ENCODE measurements around the gene JMJD7. TPM values are rescaled to one million over a fixed set of nuclear protein-coding genes. Genes with fewer than 3 reads are reported as not detected.

JMJD7 gene
- total and polyA plus RNA-seq, 2 donors (not counting 1 experiment from before 2014, with no cell fraction given): 33.4 to 43.9 TPM

GRCh38 chr15:41782371-41783282 is 45.3 kb upstream of the JMJD7 start:
- Histone ChIP-seq H3K79me2 (ENCODE audit: control insufficient read depth, insufficient read depth, low read length) (peaks cover 62% of the 10 kb centered on the region), H3K27me3 (replicated peaks in 1 of 4; ENCODE audit: control extremely low read depth in 1 of 4, control insufficient read depth in 3 of 4, insufficient read depth in 4 of 4, low read length in 3 of 4) (no peaks in the 10 kb centered on the region), H3K9ac (ENCODE audit: low read length) (no peak overlapping the region), H3K27ac (ENCODE audit: low read length in 2 of 2) (peak overlapping the region in 1 of 2 donors; percentile 60), H3K36me3 (replicated peaks in 1 of 2; ENCODE audit: control extremely low read depth in 1 of 2, control insufficient read depth in 1 of 2, extremely low read depth in 1 of 2, insufficient read depth in 2 of 2, low read length in 1 of 2) (no peaks in the 10 kb centered on the region), H3K4me2 (replicated peaks; ENCODE audit: low read depth, low read length, poor library complexity, severe bottlenecking) (peak overlapping the region; percentile 46), H2AFZ (ENCODE audit: insufficient read depth, low read depth, low read length, poor library complexity, severe bottlenecking) (peak overlapping the region; percentile 18), H3K4me3 (ENCODE audit: control extremely low read depth in 1 of 5, extremely low read depth in 1 of 5, insufficient read depth in 1 of 5, low read depth in 2 of 5, low read length in 4 of 5) (no peak overlapping the region), H3K9me3 (ENCODE audit: control extremely low read depth in 1 of 3, control insufficient read depth in 2 of 3, insufficient read depth in 1 of 3, low read length in 2 of 3) (peaks cover 0 to 5% (median 0%) of the 10 kb centered on the region in 3 donors), H3K4me1 (ENCODE audit: control insufficient read depth in 2 of 2, insufficient read depth in 2 of 2, low read length in 2 of 2) (peaks cover 15 to 22% of the 10 kb centered on the region in 2 donors), H4K20me1 (ENCODE audit: control insufficient read depth, insufficient read depth, low read length, poor library complexity, severe bottlenecking) (no peaks in the 10 kb centered on the region)
- TF ChIP-seq EZH2 (IDR thresholded peaks at IDR 0.05; ENCODE audit: borderline replicate concordance, insufficient read depth, low read depth, low read length, poor library complexity, severe bottlenecking) (no peak), CTCF (IDR thresholded peaks at IDR 0.05) (no peak)
- Mint-ChIP-seq H3K4me1 (peaks cover 53% of the 10 kb centered on the region), H3K27me3 (no peaks in the 10 kb centered on the region), H3K9me3 (ENCODE audit: insufficient read depth) (no peaks in the 10 kb centered on the region), H3K4me3 (peak overlapping the region; percentile 74), H3K27ac (peak overlapping the region; percentile 87)
- DNase-seq (peak; percentile 56), ATAC-seq (ENCODE audit: low read depth) (peak; percentile 100)
- WGBS (ENCODE audit: insufficient coverage): 10% methylated on average over 3 of the region's 5 CpGs
- POLR2A ChIA-PET: interaction anchor here (1.3 kb wide), 1 partner anchor 8 kb away, joined by 8 read pairs; the partner anchor contains the start of gene MAPKBP1
- intact Hi-C loops (cut with micrococcal nuclease): loop anchor here (1.0 kb wide), 1 partner anchor 8 kb away; the partner anchor contains the start of gene MAPKBP1
- CTCF ChIA-PET: interaction anchor here (0.5 to 20.0 kb wide), 6 partner anchors 10 to 141 kb away, joined by 3 to 716 read pairs (median 5); partner anchors contain the start of gene MAPKBP1

Measured in B cell (primary cell).